HG03575 (cell line): Measurements from ENCODE around the gene ZNF516.

Source experiments
- ATAC-seq: cut with Tn5 transposase; IDR thresholded peaks from one replicate; pipeline ENCODE4 v1.9.1; 2021; ENCODE audit not compliant: unreplicated experiment, insufficient number of reproducible peaks, low FRiP score; ENCODE audit errors: extremely low read depth

Gene ZNF516

GRCh38 chr18:76514573-76514972 is 19.5 kb upstream of the ZNF516 start:
- ATAC-seq, result no peak

GRCh38 chr18:76507830-76508385 is 12.9 kb upstream of the ZNF516 start:
- ATAC-seq, result no peak

GRCh38 chr18:76506974-76507764 is 12.1 kb upstream of the ZNF516 start:
- no peak for ATAC-seq

GRCh38 chr18:76506395-76506794 is 11.4 kb upstream of the ZNF516 start:
- ATAC-seq, result no peak

- ATAC-seq, result no peak
These were observed 10.6 kb upstream of the ZNF516 start for GRCh38 chr18:76505614-76506013.

GRCh38 chr18:76504749-76505148 is 9.7 kb upstream of the ZNF516 start:
- ATAC-seq, result no peak

- ATAC-seq, result no peak
These were observed 8.8 kb upstream of the ZNF516 start for GRCh38 chr18:76503649-76504386.

GRCh38 chr18:76502551-76502950 is 7.5 kb upstream of the ZNF516 start:
- ATAC-seq, result no peak

- ATAC-seq, result peak; percentile 89
These were observed 4.7 kb upstream of the ZNF516 start for GRCh38 chr18:76499637-76500340.

- ATAC-seq, result no peak
These were observed 4.0 kb upstream of the ZNF516 start for GRCh38 chr18:76499021-76499420.

GRCh38 chr18:76498064-76498463 is 3.0 kb upstream of the ZNF516 start:
- no peak for ATAC-seq

- ATAC-seq, result no peak
These were observed 2.0 kb upstream of the ZNF516 start for GRCh38 chr18:76497021-76497420.

- ATAC-seq, result no peak
These were observed 1.3 kb upstream of the ZNF516 start for GRCh38 chr18:76496194-76496890.

- ATAC-seq, result no peak
These were observed 572 bp upstream of the ZNF516 start for GRCh38 chr18:76495435-76496193.

- ATAC-seq, result no peak
These were observed 624 bp downstream of the ZNF516 start for GRCh38 chr18:76494231-76495005.

- ATAC-seq, result no peak
These were observed 1.6 kb downstream of the ZNF516 start for GRCh38 chr18:76493213-76494161.
